ENCODE measurements around the gene SKAP1.

SKAP1 gene

DNA sequence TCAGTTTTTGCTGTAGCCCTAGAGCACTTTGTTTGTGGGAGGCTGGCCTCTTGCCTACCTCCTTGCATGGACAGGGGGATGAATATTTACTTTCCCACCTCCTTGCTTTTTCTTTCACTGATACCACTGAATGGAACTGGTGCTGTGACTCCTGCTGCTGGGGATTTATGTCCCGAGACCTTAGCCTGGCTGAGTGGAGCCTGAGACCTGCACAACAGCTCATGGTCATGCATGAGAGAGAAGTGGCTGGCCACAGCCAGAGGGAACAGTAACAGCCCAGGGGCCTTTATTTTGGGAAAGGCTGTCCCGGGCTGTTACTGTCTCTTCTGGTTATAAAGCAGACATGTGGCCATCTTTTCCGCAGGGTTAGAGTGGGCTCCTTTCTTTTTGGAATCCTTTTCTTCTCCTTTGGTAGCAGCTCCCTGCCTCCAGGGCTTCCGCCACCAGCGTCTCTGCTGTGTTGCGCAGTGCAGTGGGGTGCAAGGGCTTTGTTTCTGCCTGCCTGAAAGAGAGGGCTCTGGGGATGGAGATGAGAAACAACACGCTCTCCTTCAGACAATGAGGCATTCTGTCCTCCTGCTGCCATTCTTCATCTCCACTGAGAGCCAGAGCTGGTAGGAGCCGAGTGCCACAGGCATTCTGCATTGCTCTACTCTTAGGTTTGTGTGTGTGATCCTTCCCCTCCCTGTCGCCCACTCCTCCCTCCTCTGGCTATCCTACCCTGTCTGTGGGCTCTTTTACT, 307.9 kb downstream of the SKAP1 start:
- DNase-seq (ENCODE audit: insufficient read length) (no peak), FAIRE-seq (no peak)
- TF ChIP-seq TAF1 (IDR thresholded peaks at IDR 0.05; ENCODE audit: borderline replicate concordance, low read depth, low read length) (no peak), POLR2AphosphoS5 (IDR thresholded peaks at IDR 0.05; ENCODE audit: low read depth, low read length) (0 out of 2 replicates have a peak, but pooled peaks have one; percentile 12)

DNA sequence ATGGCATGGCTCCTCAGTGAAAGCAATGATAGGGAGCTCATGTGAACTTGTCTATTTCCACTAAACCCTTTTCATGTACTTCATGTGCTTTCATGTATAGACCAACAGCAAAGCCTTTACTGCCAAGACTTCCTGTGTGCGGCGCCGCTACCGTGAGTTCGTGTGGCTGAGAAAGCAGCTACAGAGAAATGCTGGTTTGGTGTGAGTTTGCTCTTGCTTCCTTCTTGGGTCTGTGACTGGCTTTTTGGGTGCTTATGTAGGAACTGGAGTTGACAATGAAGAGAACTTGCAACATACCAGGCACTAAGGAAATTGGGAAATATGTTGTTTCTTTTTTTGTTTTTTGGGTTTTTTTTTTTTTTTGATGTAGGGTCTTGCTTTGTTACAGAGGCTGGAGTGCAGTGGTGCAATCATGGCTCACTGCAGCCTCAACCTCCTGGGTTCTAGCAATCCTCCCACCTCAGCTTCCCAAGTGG, 316.8 kb downstream of the SKAP1 start:
- TF ChIP-seq TAF1 (IDR thresholded peaks at IDR 0.05; ENCODE audit: borderline replicate concordance, low read depth, low read length) (no peak), POLR2A (IDR thresholded peaks at IDR 0.05; ENCODE audit: low read depth, low read length) (peak; percentile 50), POLR2AphosphoS5 (IDR thresholded peaks at IDR 0.05; ENCODE audit: low read depth, low read length) (0 out of 2 replicates have a peak, but pooled peaks have one; percentile 18)
- peak; percentile 89 for FAIRE-seq
- no peak for DNase-seq (ENCODE audit: insufficient read length)

DNA sequence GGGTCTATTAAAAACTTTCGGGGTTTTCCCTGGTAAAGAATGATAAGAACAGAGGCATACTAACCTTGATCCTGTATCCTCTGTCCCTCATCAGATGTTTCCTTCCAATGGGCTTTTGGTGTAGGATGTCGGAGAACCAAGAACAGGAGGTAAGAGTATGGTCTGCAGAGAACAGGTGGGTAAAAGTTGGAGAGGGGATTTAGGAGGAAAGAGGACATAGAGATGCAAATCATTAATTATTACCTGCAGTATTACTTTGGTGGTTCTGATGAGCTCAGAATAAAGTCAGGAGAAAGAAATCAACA, 318.1 kb downstream of the SKAP1 start:
- 0 out of 2 replicates have a peak, but pooled peaks have one; percentile 4 for TF ChIP-seq POLR2AphosphoS5 (IDR thresholded peaks at IDR 0.05; ENCODE audit: low read depth, low read length)
- TF ChIP-seq POLR2A (IDR thresholded peaks at IDR 0.05; ENCODE audit: low read depth, low read length): no peak; the same call in 1 of the 2 replicates
- FAIRE-seq (peak; percentile 48), DNase-seq (ENCODE audit: insufficient read length) (no peak)

DNA sequence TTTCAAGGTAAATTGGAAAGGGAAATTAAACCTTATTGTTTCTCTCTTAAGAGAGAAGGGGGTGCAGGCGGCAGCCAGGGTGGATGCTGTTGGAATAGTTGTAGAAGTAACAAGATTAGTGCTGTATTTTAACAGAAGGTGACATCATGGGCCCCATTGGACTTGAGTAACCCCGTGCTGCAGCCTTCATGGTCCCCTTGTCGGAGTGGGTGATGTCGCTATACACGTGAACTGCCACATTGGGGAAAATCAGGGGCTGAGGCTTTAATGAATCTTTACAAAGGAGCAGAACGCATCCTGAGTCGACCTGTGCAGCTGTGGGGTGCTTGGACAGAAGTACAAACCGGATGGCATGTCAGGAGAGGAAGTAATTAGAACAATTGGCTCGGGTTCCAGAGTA, 319.3 kb downstream of the SKAP1 start:
- DNase-seq (ENCODE audit: insufficient read length) (no peak), FAIRE-seq (peak; percentile 61)
- TF ChIP-seq TAF1 (IDR thresholded peaks at IDR 0.05; ENCODE audit: borderline replicate concordance, low read depth, low read length) (no peak), POLR2A (IDR thresholded peaks at IDR 0.05; ENCODE audit: low read depth, low read length) (0 out of 2 replicates have a peak, but pooled peaks have one; percentile 9)

DNA sequence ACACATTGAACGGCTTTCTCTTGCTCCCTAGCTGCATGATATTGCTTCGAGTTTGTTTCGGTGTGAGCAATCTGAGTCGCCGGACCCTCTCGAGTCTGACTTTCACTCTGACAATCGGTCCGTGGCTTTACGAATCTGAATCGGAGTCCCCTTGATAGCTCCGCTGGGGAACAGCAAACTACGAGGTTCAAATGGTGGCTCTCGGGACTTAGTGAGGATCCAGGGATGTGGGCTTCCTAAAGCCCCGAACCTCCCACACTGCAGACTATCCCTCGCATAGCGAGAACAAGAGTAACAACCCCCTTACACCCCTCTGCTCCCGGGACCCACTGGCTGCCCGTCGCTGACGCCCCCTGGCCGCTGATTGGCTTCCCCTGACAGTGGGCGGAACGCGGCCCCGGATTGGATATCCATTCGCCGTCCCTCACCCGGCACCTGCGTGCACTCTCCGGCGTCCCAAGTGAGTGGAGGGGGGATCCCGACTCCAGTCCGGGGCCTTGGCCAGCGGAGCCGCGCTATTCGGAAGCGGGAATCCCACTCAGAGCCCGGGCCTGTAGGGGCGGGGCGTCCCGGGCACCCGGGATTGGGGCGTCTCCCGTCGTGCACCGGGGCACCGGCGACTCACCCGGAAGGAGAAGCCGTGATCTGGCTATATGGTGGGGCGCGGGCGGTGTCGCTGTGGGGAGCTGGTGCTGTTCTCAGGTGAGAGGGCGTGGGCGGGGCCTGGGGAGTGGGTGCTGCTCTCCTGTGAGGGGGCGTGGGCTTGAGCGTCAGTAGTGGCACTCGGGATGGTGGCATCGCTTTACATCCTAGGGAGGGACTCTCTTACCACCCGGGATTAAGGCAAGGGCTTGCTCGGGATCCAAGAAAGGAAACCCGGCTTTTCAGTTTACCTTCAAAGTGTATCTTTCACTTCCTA, 322.6 kb downstream of the SKAP1 start, which contains the start of gene SNX11:
SNX11 (plus strand) TSS at position 630 of the 919 bp plus-strand sequence. CDS start 4,278 bp downstream, outside the sequence.
- FAIRE-seq (peak; percentile 88), DNase-seq (ENCODE audit: insufficient read length) (peak; percentile 69)
- peak; percentile 59 for TF ChIP-seq POLR2AphosphoS5 (IDR thresholded peaks at IDR 0.05; ENCODE audit: low read depth, low read length)
- TF ChIP-seq TAF1 (IDR thresholded peaks at IDR 0.05; ENCODE audit: borderline replicate concordance, low read depth, low read length): peak; percentile 64; the same call in 1 of the 2 replicates
- peak; percentile 86 for TF ChIP-seq POLR2A (IDR thresholded peaks at IDR 0.05; ENCODE audit: low read depth, low read length)

DNA sequence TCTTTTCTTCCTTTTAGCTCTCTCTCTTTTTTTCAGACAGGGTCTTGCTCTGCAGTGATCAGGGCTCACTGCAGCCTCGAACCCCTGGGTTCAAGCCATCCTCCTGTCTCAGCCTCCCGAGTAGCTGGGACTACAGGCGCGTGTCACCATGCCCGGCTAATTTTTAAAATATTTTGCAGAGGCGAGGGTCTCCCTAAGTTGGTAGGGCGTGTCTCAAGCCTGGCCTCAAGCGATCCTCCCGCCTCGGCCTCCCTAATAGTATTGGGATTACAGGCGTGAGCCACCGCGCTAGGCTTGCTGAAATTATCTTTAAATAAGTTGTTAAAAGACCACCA, 323.2 kb downstream of the SKAP1 start:
- DNase-seq (ENCODE audit: insufficient read length) (no peak), FAIRE-seq (no peak)
- no peak for TF ChIP-seq TAF1 (IDR thresholded peaks at IDR 0.05; ENCODE audit: borderline replicate concordance, low read depth, low read length)

DNA sequence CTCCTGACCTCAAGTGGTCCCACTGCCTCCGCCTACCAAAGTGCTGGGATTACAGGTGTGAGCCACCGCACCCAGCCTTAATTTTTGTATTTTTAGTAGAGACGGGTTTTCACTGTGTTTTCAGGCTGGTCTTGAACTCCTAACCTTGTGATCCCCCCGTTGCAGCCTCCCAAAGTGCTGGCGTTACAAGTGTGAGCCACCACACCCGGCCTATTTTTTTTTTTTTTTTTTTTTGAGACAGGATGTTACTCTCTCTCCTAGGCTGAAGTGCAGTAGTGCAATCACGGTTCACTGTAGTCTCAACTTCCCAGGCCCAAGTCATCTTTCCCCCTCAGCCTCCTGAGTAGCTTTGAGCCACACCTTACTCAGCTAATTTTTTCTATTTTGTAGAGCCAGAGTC, 325.6 kb downstream of the SKAP1 start:
- FAIRE-seq: no peak
- no peak for DNase-seq (ENCODE audit: insufficient read length)
- TF ChIP-seq POLR2A (IDR thresholded peaks at IDR 0.05; ENCODE audit: low read depth, low read length) (no peak), POLR2AphosphoS5 (IDR thresholded peaks at IDR 0.05; ENCODE audit: low read depth, low read length) (no peak), TAF1 (IDR thresholded peaks at IDR 0.05; ENCODE audit: borderline replicate concordance, low read depth, low read length) (no peak)

DNA sequence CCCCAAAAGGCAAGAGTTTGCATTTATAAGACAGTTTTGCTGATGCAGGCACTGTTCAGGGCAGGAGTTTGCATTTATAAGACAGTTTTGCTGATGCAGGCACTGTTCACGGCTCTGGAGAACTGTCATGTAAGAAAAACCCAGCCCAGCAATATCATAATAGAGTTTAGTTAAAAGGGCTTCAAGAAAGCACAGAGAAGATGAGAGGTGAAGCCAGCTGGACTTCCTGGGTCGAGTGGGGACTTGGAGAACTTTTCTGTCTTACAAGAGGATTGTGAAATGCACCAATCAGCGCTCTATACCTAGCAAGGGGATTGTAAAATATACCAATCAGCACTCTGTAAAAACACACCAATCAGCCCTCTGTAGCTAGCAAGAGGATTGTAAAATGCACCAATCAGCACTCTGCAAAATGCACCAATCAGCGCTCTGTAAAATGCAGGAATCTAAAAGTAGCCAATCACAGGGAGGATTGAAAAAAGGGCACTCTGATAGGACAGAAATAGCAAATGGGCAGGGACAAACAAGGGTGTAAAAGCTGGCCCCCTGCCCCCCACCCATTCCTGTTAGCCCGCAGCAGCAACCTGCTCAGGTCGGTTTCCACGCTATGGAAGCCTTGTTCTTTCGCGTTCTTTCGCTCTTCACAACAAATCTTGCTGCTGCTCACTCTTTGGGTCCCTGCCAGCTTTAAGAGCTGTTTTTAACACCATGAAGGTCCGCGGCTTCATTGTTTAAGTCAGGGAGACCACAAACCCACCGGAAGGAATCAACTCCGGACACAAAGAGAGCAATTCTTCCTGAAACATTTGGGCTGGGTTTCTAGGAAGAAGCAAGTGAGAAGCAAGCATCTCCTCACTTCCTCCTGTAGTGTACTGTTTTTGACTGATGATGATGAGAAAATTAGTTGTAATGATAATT, 327.0 kb downstream of the SKAP1 start:
- TF ChIP-seq POLR2A (IDR thresholded peaks at IDR 0.05; ENCODE audit: low read depth, low read length) (no peak), POLR2AphosphoS5 (IDR thresholded peaks at IDR 0.05; ENCODE audit: low read depth, low read length) (no peak), TAF1 (IDR thresholded peaks at IDR 0.05; ENCODE audit: borderline replicate concordance, low read depth, low read length) (no peak)
- FAIRE-seq (no peak), DNase-seq (ENCODE audit: insufficient read length) (no peak)

DNA sequence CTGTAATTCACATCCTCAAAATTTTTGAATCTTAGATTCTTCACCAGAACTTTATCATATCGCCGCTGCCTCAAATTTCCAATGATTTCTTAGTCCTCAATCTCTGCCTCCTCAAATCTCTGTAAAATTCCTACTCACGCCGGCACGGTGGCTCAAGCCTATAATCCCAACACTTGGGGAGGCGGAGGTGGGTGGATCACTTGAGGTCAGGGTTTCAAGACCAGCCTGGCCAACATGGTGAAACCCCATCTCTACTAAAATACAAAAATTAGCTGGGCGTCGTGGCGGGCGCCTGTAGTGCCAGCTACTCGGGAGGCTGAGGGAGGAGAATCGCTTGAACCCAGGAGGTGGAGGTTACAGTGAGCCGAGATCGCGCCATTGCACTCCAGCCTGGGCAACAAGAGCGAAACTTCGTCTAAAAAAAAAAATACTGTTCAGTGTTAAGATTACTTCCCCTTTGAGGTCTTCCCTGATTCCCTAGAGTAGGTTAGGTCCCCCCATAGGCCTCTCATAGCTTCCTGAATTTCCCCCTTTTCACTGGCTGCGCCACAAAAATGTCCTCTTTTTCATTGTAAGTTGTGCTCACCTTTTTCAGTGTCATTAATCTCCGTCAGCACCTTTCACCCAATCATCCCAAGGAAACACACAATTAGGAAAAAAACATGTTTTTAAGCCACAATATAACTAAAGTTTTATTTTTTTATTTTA, 327.8 kb downstream of the SKAP1 start:
- TF ChIP-seq TAF1 (IDR thresholded peaks at IDR 0.05; ENCODE audit: borderline replicate concordance, low read depth, low read length): no peak
- TF ChIP-seq POLR2AphosphoS5 (IDR thresholded peaks at IDR 0.05; ENCODE audit: low read depth, low read length): no peak
- no peak for TF ChIP-seq POLR2A (IDR thresholded peaks at IDR 0.05; ENCODE audit: low read depth, low read length)
- DNase-seq (ENCODE audit: insufficient read length) (no peak), FAIRE-seq (no peak)

DNA sequence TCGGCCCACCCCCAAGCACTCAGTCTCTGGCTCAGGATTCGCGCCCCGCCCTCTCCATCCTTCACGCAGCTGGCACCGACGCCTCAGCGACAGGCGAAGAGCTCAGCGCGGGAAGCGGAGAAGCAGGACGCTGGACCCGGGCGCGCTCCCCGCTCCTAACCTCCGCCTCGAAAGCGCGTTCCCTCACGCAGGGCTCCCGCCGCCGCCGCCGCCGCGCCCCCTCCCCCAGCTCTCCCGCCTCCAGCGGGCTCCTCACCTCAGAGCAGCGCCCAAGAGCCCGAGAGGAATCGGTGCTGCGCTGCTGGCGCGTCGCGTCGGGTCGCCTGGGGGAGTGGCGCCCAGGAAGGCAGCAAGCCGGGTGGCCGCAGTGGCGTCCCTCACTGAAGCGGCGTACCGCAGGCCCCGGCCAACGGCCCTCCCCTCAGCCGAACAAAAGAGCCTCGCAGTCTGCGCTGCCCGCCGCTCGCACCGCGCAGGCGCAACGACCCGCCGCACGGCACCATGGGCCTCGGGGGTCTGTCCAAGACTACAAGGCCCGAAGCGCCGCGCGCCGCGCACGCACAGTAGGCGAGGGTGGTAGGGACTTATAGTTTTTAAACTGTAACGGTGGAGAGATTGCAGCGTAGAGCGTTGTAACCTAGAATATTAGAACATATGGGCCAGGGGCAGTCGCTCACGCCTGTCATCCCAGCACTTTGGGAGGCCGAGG, 328.8 kb downstream of the SKAP1 start, which contains the start of gene CBX1:
CBX1 (minus strand) TSS at position 467 of the 709 bp plus-strand sequence. CDS start 24,474 bp downstream, outside the sequence.
- FAIRE-seq (peak; percentile 86), DNase-seq (ENCODE audit: insufficient read length) (peak; percentile 77)
- TF ChIP-seq TAF1 (IDR thresholded peaks at IDR 0.05; ENCODE audit: borderline replicate concordance, low read depth, low read length) (0 out of 2 replicates have a peak, but pooled peaks have one; percentile 41), POLR2A (IDR thresholded peaks at IDR 0.05; ENCODE audit: low read depth, low read length) (no peak)

Data from GM12892 (cell line).